WTC11 (cell line): Measurements from ENCODE around the gene BANF2. TPM values are rescaled to one million over a fixed set of nuclear protein-coding genes. Genes with fewer than 3 reads are reported as not detected.
A peak's percentile ranks its signal among the peaks of the same experiment; 100 is the strongest.

Source experiments
- ATAC-seq: fragments of 200-7000 bp; cut with Tn5 transposase; 2 replicates; pipeline ENCODE4 v1.10.0; 2021; ENCODE audit warnings: mild to moderate bottlenecking, moderate library complexity
- CTCF ChIA-PET: fragments of 300-600 bp; sonication (Branson Sonifier 250); formaldehyde crosslinking; loops from one replicate; lab custom pipeline; 2021; ENCODE audit warnings: antibody characterized with exemption; lab: Charles Lee
- POLR2A ChIA-PET: fragments of 350-600 bp; sonication (Branson Sonifier 250); formaldehyde crosslinking; loops from one replicate; lab custom pipeline; 2021; ENCODE audit warnings: antibody characterized with exemption; lab: Charles Lee
- DNase-seq: peaks from one replicate; pipeline ENCODE4 v3.0.0; 2021; ENCODE audit warnings: low spot score
- H3K27ac Mint-ChIP-seq: 2 replicates; pipeline ENCODE4 v1.8.0; 2021; ENCODE audit warnings: mixed read lengths
- H3K27me3 Mint-ChIP-seq: 2 replicates; pipeline ENCODE4 v1.8.0; 2021; ENCODE audit warnings: low read depth, mild to moderate bottlenecking, moderate library complexity, mixed read lengths
- H3K36me3 Mint-ChIP-seq: 2 replicates; pipeline ENCODE4 v1.8.0; 2021; ENCODE audit warnings: mixed read lengths
- H3K4me1 Mint-ChIP-seq: 2 replicates; pipeline ENCODE4 v1.8.0; 2022; ENCODE audit warnings: mixed read lengths
- H3K4me3 Mint-ChIP-seq: 2 replicates; pipeline ENCODE4 v1.8.0; 2021; ENCODE audit warnings: mild to moderate bottlenecking, moderate library complexity, mixed read lengths
- H3K9me3 Mint-ChIP-seq: 2 replicates; pipeline ENCODE4 v1.8.0; 2021; ENCODE audit warnings: mixed read lengths
- AR ChIP-seq: fragments of 250-450 bp; sonication (Bioruptor Pico); IDR thresholded peaks from 2 replicates; pipeline ENCODE4 v1.9.0; 2021; ENCODE audit warnings: mild to moderate bottlenecking
- ATF1 ChIP-seq: sonication (generic); formaldehyde crosslinking; IDR thresholded peaks from 2 replicates; pipeline ENCODE4 v1.8.1; 2023; ENCODE audit warnings: mild to moderate bottlenecking, moderate library complexity, missing genetic modification reagents
- CBFB ChIP-seq: sonication (generic); formaldehyde crosslinking; IDR thresholded peaks from 2 replicates; pipeline ENCODE4 v1.8.1; 2022; ENCODE audit warnings: mild to moderate bottlenecking, low read depth, missing genetic modification reagents
- ELF4 ChIP-seq: sonication (generic); formaldehyde crosslinking; IDR thresholded peaks from 2 replicates; pipeline ENCODE4 v1.8.1; 2022; ENCODE audit warnings: low read depth, mild to moderate bottlenecking, moderate library complexity, missing genetic modification reagents
- ETV6 ChIP-seq: sonication (generic); formaldehyde crosslinking; IDR thresholded peaks from 2 replicates; pipeline ENCODE4 v1.8.1; 2022; ENCODE audit warnings: mild to moderate bottlenecking, missing genetic modification reagents
- GABPB1 ChIP-seq: sonication (generic); formaldehyde crosslinking; IDR thresholded peaks from 2 replicates; pipeline ENCODE4 v1.8.1; 2023; ENCODE audit warnings: mild to moderate bottlenecking, missing genetic modification reagents
- HMGA2 ChIP-seq: fragments of 250-450 bp; sonication (Bioruptor Pico); IDR thresholded peaks from 2 replicates; pipeline ENCODE4 v1.4.0; 2021; ENCODE audit warnings: mild to moderate bottlenecking, moderate library complexity
- JAZF1 ChIP-seq: fragments of 250-450 bp; sonication (Bioruptor Pico); IDR thresholded peaks from 2 replicates; pipeline ENCODE4 v1.9.0; 2021; ENCODE audit warnings: moderate library complexity, mild to moderate bottlenecking, inconsistent platforms
- KAT7 ChIP-seq: sonication (generic); formaldehyde crosslinking; IDR thresholded peaks from 2 replicates; pipeline ENCODE4 v1.8.1; 2023; ENCODE audit warnings: missing genetic modification reagents, mild to moderate bottlenecking, borderline replicate concordance
- MAX ChIP-seq: sonication (generic); formaldehyde crosslinking; IDR thresholded peaks from 2 replicates; pipeline ENCODE4 v1.8.0; 2022; ENCODE audit warnings: mild to moderate bottlenecking, missing genetic modification reagents
- NFATC4 ChIP-seq: fragments of 250-450 bp; sonication (Bioruptor Pico); IDR thresholded peaks from 2 replicates; pipeline ENCODE4 v1.9.0; 2021; ENCODE audit warnings: mild to moderate bottlenecking
- PRRX2 ChIP-seq: fragments of 250-450 bp; sonication (Bioruptor Pico); IDR thresholded peaks from 2 replicates; pipeline ENCODE4 v1.8.0; 2021; ENCODE audit warnings: mild to moderate bottlenecking
- SMAD3 ChIP-seq: sonication (generic); formaldehyde crosslinking; IDR thresholded peaks from 2 replicates; pipeline ENCODE4 v1.8.0; 2022; ENCODE audit warnings: missing genetic modification reagents, mild to moderate bottlenecking, borderline replicate concordance
- SMAD4 ChIP-seq: sonication (generic); formaldehyde crosslinking; IDR thresholded peaks from 2 replicates; pipeline ENCODE4 v1.8.0; 2022; ENCODE audit warnings: mild to moderate bottlenecking, missing genetic modification reagents
- SP1 ChIP-seq: sonication (generic); formaldehyde crosslinking; conservative IDR thresholded peaks from 2 replicates; pipeline ENCODE4 v1.8.1; 2022; ENCODE audit warnings: missing genetic modification reagents
- TEAD1 ChIP-seq: sonication (generic); formaldehyde crosslinking; IDR thresholded peaks from 2 replicates; pipeline ENCODE4 v1.8.0; 2022; ENCODE audit warnings: mild to moderate bottlenecking, missing genetic modification reagents
- ZNF138 ChIP-seq: sonication (generic); formaldehyde crosslinking; conservative IDR thresholded peaks from 2 replicates; pipeline ENCODE4 v1.8.1; 2022; ENCODE audit warnings: mild to moderate bottlenecking, moderate library complexity, missing genetic modification reagents
- ZNF396 ChIP-seq: fragments of 250-450 bp; sonication (Bioruptor Pico); IDR thresholded peaks from 2 replicates; pipeline ENCODE4 v1.8.0; 2021; ENCODE audit warnings: mild to moderate bottlenecking, moderate library complexity, borderline replicate concordance
- ZNF423 ChIP-seq: fragments of 250-450 bp; sonication (Bioruptor Pico); IDR thresholded peaks from 2 replicates; pipeline ENCODE4 v2.1.2; 2022; ENCODE audit warnings: mild to moderate bottlenecking, moderate library complexity
- ZNF671 ChIP-seq: fragments of 250-450 bp; sonication (Bioruptor Pico); IDR thresholded peaks from 2 replicates; pipeline ENCODE4 v1.8.0; 2021; ENCODE audit warnings: mild to moderate bottlenecking
- total RNA-seq: library from RNA; stranded (reverse); gene quantifications from 3 replicates; pipeline ENCODE4 v1.2.3, GENCODE V29; 2021

The BANF2 gene
- total RNA-seq, 1 experiment from 2014 or later: not detected

- H3K4me1 Mint-ChIP-seq: peaks cover 56% of the 10 kb centered on the region
- peaks cover 29% of the 10 kb centered on the region for H3K27me3 Mint-ChIP-seq
- ChIA-PET CTCF (interaction anchor here (1.2 to 1.6 kb wide), 3 partner anchors 69 to 187 kb away, joined by 3 to 10 read pairs (median 9); partner anchors contain the start of gene RRBP1), POLR2A (interaction anchor here (0.7 kb wide), 2 partner anchors 221 to 915 kb away, joined by 3 to 4 read pairs; no protein-coding TSS in a partner anchor)
- H3K36me3 Mint-ChIP-seq: peaks cover 10% of the 10 kb centered on the region
- peaks cover 32% of the 10 kb centered on the region for H3K9me3 Mint-ChIP-seq
- H3K4me3 Mint-ChIP-seq: no peak overlapping the region
- no peak overlapping the region for H3K27ac Mint-ChIP-seq
- no peak for ATAC-seq
- TF ChIP-seq HMGA2: no peak
- 0 out of 2 replicates have a peak, but pooled peaks have one; percentile 27 for TF ChIP-seq GABPB1 (CRISPR knock-in tag)
- TF ChIP-seq, all 79 proteins: peak for 1
- no peak for DNase-seq
Measured at GRCh38 chr20:17751640-17752039, 51.9 kb downstream of the BANF2 start.

GRCh38 chr20:17752459-17752858 is 52.7 kb downstream of the BANF2 start:
- ATAC-seq (peak; percentile 85), DNase-seq (no peak)
- CTCF ChIA-PET: interaction anchor here (0.7 to 1.6 kb wide), 5 partner anchors 45 to 535 kb away, joined by 3 to 10 read pairs (median 4); partner anchors contain the start of gene RRBP1
- Mint-ChIP-seq H3K9me3 (peaks cover 32% of the 10 kb centered on the region), H3K4me3 (peak overlapping the region; percentile 47), H3K36me3 (peaks cover 10% of the 10 kb centered on the region), H3K4me1 (peaks cover 52% of the 10 kb centered on the region), H3K27me3 (peaks cover 33% of the 10 kb centered on the region), H3K27ac (peak overlapping the region; percentile 41)
- POLR2A ChIA-PET: interaction anchor here (0.7 kb wide), 3 partner anchors 9 to 914 kb away, joined by 3 to 4 read pairs (median 3); no protein-coding TSS in a partner anchor
- TF ChIP-seq SMAD4 (CRISPR knock-in tag) (no peak), SP1 (CRISPR knock-in tag) (no peak), TEAD1 (CRISPR knock-in tag) (peak; percentile 68; the same call in 1 of the 2 replicates), ZNF423 (CRISPR knock-in tag) (peak; percentile 58), ZNF396 (0 out of 2 replicates have a peak, but pooled peaks have one; percentile 11), KAT7 (CRISPR knock-in tag) (no peak)

- ChIA-PET POLR2A (no interaction called here), CTCF (no interaction called here)
- TF ChIP-seq KAT7 (CRISPR knock-in tag): no peak
- Mint-ChIP-seq H3K27ac (no peak overlapping the region), H3K9me3 (peaks cover 40% of the 10 kb centered on the region), H3K4me3 (no peak overlapping the region), H3K36me3 (peaks cover 17% of the 10 kb centered on the region), H3K27me3 (peaks cover 38% of the 10 kb centered on the region), H3K4me1 (peaks cover 44% of the 10 kb centered on the region)
- DNase-seq (no peak), ATAC-seq (no peak)
Measured at GRCh38 chr20:17753516-17753915, 53.8 kb downstream of the BANF2 start.

- ChIA-PET CTCF (no interaction called here), POLR2A (no interaction called here)
- peaks cover 42% of the 10 kb centered on the region for H3K9me3 Mint-ChIP-seq
Measured at GRCh38 chr20:17756529-17756928, 56.8 kb downstream of the BANF2 start.

GRCh38 chr20:17757496-17757895 is 57.7 kb downstream of the BANF2 start:
- no peak for ATAC-seq

More at GRCh38 chr20:17756529-17756928, 56.8 kb downstream of the BANF2 start:
- H3K27ac Mint-ChIP-seq: no peak overlapping the region
- peaks cover 28% of the 10 kb centered on the region for H3K36me3 Mint-ChIP-seq
- TF ChIP-seq ETV6 (no peak), SMAD3 (CRISPR knock-in tag) (no peak), ATF1 (CRISPR knock-in tag) (no peak), CBFB (CRISPR knock-in tag) (no peak), MAX (no peak), PRRX2 (CRISPR knock-in tag) (no peak), KAT7 (CRISPR knock-in tag) (no peak), ELF4 (CRISPR knock-in tag) (no peak)
- TF ChIP-seq, all 79 proteins: peak for 0
- peaks cover 44% of the 10 kb centered on the region for H3K27me3 Mint-ChIP-seq
- peaks cover 28% of the 10 kb centered on the region for H3K4me1 Mint-ChIP-seq
- H3K4me3 Mint-ChIP-seq: no peak overlapping the region
- ATAC-seq (no peak), DNase-seq (no peak)

More at GRCh38 chr20:17757496-17757895, 57.7 kb downstream of the BANF2 start:
- Mint-ChIP-seq H3K36me3 (peaks cover 30% of the 10 kb centered on the region), H3K27ac (no peak overlapping the region), H3K27me3 (peaks cover 44% of the 10 kb centered on the region), H3K4me1 (peaks cover 25% of the 10 kb centered on the region), H3K9me3 (peaks cover 46% of the 10 kb centered on the region), H3K4me3 (no peak overlapping the region)
- no peak for DNase-seq
- POLR2A ChIA-PET: no interaction called here
- CTCF ChIA-PET: no interaction called here
- TF ChIP-seq ZNF396 (no peak), HMGA2 (no peak), JAZF1 (CRISPR knock-in tag) (no peak), ZNF671 (CRISPR knock-in tag) (no peak), AR (no peak), ETV6 (no peak), ZNF138 (CRISPR knock-in tag) (no peak), CBFB (CRISPR knock-in tag) (no peak), NFATC4 (CRISPR knock-in tag) (no peak)
